ENCODE measurements around the gene CADM2.
A peak's percentile ranks its signal among the peaks of the same experiment; 100 is the strongest.

The CADM2 gene

DNA sequence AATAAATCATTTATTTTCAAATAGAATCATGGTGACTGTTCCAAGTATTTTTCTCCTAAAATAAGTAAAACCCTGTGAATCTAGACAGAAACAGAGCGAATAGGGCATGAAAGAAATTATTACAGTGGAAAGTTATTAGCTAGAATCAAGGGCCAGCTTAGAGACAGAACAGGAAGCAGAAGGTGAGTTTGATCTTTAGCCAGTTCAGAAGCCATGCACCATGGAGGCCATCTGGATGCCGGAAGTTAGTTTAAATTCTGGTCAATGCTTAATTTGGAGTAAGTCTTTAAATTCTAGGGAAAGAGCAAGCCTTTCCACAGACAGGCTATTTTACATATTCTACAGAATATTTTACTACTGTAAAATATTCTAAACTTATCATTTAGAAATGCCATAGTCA, 574.8 kb downstream of the CADM2 start:
- H3K9me3 Mint-ChIP-seq: peaks cover 29% of the 10 kb centered on the region
- DNase-seq (ENCODE audit: low spot score in 2 of 2): no peak
- ATAC-seq: no peak
- no peak overlapping the region for H3K4me3 Mint-ChIP-seq
- no peak overlapping the region for H3K27ac Mint-ChIP-seq
- no peaks in the 10 kb centered on the region for H3K36me3 Mint-ChIP-seq
- no peaks in the 10 kb centered on the region for H3K4me1 Mint-ChIP-seq

GRCh38 chr3:85535517-85535916, 576.7 kb downstream of the CADM2 start:
- peaks cover 21% of the 10 kb centered on the region for H3K9me3 Mint-ChIP-seq
- H3K27ac Mint-ChIP-seq: no peak overlapping the region
- no peaks in the 10 kb centered on the region for H3K36me3 Mint-ChIP-seq
- no peak overlapping the region for H3K4me3 Mint-ChIP-seq
- H3K4me1 Mint-ChIP-seq: no peaks in the 10 kb centered on the region
- DNase-seq (ENCODE audit: low spot score in 2 of 2) (no peak), ATAC-seq (no peak)

DNA sequence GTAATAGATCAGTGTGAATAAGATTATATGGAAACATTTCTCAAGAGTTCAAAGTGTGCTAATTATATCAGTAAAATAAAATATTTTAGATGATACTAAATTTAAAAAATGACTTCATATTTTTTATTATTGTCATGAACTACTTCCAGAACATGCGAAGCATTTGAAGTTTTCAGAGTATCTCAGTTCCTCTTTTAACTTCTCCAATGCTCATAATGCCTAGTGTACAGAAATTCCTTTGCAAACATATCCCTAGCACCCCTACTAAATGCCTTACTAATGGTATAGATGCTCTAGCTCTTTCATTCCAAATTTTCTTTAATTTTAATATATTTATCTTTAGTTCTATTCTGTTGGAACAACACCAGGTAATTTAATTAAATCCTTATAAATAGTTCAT, 580.4 kb downstream of the CADM2 start:
- H3K4me3 Mint-ChIP-seq: no peak overlapping the region
- no peaks in the 10 kb centered on the region for H3K4me1 Mint-ChIP-seq
- H3K9me3 Mint-ChIP-seq: peaks cover 23% of the 10 kb centered on the region
- DNase-seq (ENCODE audit: low spot score in 2 of 2) (no peak), ATAC-seq (no peak)
- H3K27ac Mint-ChIP-seq: no peak overlapping the region
- no peaks in the 10 kb centered on the region for H3K36me3 Mint-ChIP-seq

GRCh38 chr3:85554153-85554552, 595.4 kb downstream of the CADM2 start:
- no peak overlapping the region for H3K4me3 Mint-ChIP-seq
- peaks cover 6% of the 10 kb centered on the region for H3K9me3 Mint-ChIP-seq
- no peak for ATAC-seq
- H3K4me1 Mint-ChIP-seq: no peaks in the 10 kb centered on the region
- no peak for DNase-seq (ENCODE audit: low spot score in 2 of 2)
- no peak overlapping the region for H3K27ac Mint-ChIP-seq
- no peaks in the 10 kb centered on the region for H3K36me3 Mint-ChIP-seq

- Mint-ChIP-seq H3K36me3 (no peaks in the 10 kb centered on the region), H3K4me1 (no peaks in the 10 kb centered on the region), H3K9me3 (peaks cover 5% of the 10 kb centered on the region), H3K27ac (no peak overlapping the region), H3K4me3 (no peak overlapping the region)
- DNase-seq (ENCODE audit: low spot score in 2 of 2): no peak
- ATAC-seq: no peak
Measured at GRCh38 chr3:85560088-85560785, 601.4 kb downstream of the CADM2 start.

- peaks cover 12% of the 10 kb centered on the region for H3K9me3 Mint-ChIP-seq
- H3K4me1 Mint-ChIP-seq: no peaks in the 10 kb centered on the region
- no peak for DNase-seq (ENCODE audit: low spot score in 2 of 2)
- ATAC-seq: no peak
- H3K4me3 Mint-ChIP-seq: no peak overlapping the region
- no peaks in the 10 kb centered on the region for H3K36me3 Mint-ChIP-seq
- no peak overlapping the region for H3K27ac Mint-ChIP-seq
Measured at GRCh38 chr3:85567071-85567676, 608.4 kb downstream of the CADM2 start.

GRCh38 chr3:85570819-85571218, 612.0 kb downstream of the CADM2 start:
- H3K4me3 Mint-ChIP-seq: no peak overlapping the region
- no peak overlapping the region for H3K27ac Mint-ChIP-seq
- no peaks in the 10 kb centered on the region for H3K36me3 Mint-ChIP-seq
- ATAC-seq (no peak), DNase-seq (ENCODE audit: low spot score in 2 of 2) (no peak)
- no peaks in the 10 kb centered on the region for H3K4me1 Mint-ChIP-seq
- H3K9me3 Mint-ChIP-seq: peaks cover 6% of the 10 kb centered on the region

- no peak overlapping the region for H3K27ac Mint-ChIP-seq
- ATAC-seq (no peak), DNase-seq (ENCODE audit: low spot score in 2 of 2) (no peak)
- H3K4me3 Mint-ChIP-seq: no peak overlapping the region
- no peaks in the 10 kb centered on the region for H3K36me3 Mint-ChIP-seq
- peaks cover 6% of the 10 kb centered on the region for H3K9me3 Mint-ChIP-seq
- H3K4me1 Mint-ChIP-seq: no peaks in the 10 kb centered on the region
Measured at GRCh38 chr3:85571835-85572234, 613.0 kb downstream of the CADM2 start.

- Mint-ChIP-seq H3K36me3 (no peaks in the 10 kb centered on the region), H3K4me3 (no peak overlapping the region), H3K4me1 (no peaks in the 10 kb centered on the region), H3K9me3 (peaks cover 6% of the 10 kb centered on the region), H3K27ac (no peak overlapping the region)
- ATAC-seq (no peak), DNase-seq (ENCODE audit: low spot score in 2 of 2) (no peak)
Measured at GRCh38 chr3:85572426-85572825, 613.6 kb downstream of the CADM2 start.

- no peaks in the 10 kb centered on the region for H3K4me1 Mint-ChIP-seq
- H3K36me3 Mint-ChIP-seq: no peaks in the 10 kb centered on the region
- no peak for DNase-seq (ENCODE audit: low spot score in 2 of 2)
- no peak for ATAC-seq
- no peak overlapping the region for H3K4me3 Mint-ChIP-seq
- H3K27ac Mint-ChIP-seq: no peak overlapping the region
- peaks cover 6% of the 10 kb centered on the region for H3K9me3 Mint-ChIP-seq
Measured at GRCh38 chr3:85572978-85573377, 614.2 kb downstream of the CADM2 start.

DNA sequence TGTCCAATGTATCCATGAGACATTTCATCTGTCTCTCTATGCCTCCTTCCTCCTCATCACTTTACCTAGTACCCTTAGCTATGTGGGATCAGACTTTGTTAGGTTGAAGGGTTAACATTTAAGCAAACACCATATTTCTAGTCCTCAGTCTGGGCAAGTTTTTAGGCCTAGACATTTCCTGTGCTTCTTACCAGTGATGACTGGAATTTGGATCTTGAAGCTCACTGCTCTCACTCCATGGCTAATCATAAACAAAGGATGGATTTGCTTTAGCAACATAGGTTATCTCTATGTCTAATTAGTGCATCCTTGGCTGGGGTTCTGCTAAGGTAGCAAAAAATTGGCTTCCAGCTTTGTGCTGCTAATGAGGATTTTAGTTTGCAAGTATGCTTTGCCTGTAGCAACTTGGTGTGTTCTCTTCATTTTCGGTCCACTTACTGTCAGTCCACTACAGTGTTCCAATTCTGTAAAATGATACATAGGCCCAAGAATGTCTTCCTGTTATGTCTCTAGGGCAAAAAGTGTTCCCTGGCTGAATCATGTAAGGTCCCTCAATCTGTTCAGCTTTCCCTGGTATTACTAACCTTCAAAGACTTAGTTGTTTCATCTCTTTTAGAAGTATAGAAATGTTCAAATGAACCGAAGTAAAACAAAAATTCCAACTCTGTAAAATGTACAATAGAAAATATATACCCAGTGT, 615.4 kb downstream of the CADM2 start:
- H3K36me3 Mint-ChIP-seq: no peaks in the 10 kb centered on the region
- H3K4me3 Mint-ChIP-seq: no peak overlapping the region
- DNase-seq (ENCODE audit: low spot score in 2 of 2) (no peak), ATAC-seq (no peak)
- no peaks in the 10 kb centered on the region for H3K9me3 Mint-ChIP-seq
- H3K27ac Mint-ChIP-seq: no peak overlapping the region
- no peaks in the 10 kb centered on the region for H3K4me1 Mint-ChIP-seq

GRCh38 chr3:85576091-85576690, 617.4 kb downstream of the CADM2 start:
- no peaks in the 10 kb centered on the region for H3K4me1 Mint-ChIP-seq
- no peak overlapping the region for H3K27ac Mint-ChIP-seq
- no peaks in the 10 kb centered on the region for H3K36me3 Mint-ChIP-seq
- DNase-seq (ENCODE audit: low spot score in 2 of 2) (peak; percentile 4 to 49), ATAC-seq (no peak)
- H3K9me3 Mint-ChIP-seq: no peaks in the 10 kb centered on the region
- no peak overlapping the region for H3K4me3 Mint-ChIP-seq

DNA sequence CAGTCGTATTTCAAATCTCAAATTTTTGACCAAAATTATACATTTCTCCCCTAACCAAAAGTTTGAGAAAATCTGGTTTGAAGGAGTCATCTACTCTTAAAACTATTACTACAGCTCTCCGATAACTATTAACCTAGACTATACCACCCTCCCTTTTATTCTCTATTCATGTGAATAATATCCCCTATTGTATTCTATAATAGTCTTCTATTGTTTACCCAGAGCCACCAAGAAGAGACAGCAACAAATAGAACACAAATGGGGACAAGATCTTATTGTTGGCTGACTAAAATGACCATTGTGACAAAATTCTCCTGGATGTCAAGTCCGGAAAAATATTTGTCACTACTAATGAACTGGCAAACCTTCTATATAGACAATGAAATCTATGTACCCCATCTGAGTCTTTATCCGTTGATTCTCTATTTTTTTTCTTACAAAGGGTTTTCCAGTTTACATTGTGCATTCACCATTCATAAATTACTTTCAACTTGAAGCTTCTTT, 618.0 kb downstream of the CADM2 start:
- Mint-ChIP-seq H3K4me3 (no peak overlapping the region), H3K4me1 (no peaks in the 10 kb centered on the region), H3K27ac (no peak overlapping the region), H3K9me3 (no peaks in the 10 kb centered on the region), H3K36me3 (no peaks in the 10 kb centered on the region)
- ATAC-seq: no peak
- no peak for DNase-seq (ENCODE audit: low spot score in 2 of 2)

DNA sequence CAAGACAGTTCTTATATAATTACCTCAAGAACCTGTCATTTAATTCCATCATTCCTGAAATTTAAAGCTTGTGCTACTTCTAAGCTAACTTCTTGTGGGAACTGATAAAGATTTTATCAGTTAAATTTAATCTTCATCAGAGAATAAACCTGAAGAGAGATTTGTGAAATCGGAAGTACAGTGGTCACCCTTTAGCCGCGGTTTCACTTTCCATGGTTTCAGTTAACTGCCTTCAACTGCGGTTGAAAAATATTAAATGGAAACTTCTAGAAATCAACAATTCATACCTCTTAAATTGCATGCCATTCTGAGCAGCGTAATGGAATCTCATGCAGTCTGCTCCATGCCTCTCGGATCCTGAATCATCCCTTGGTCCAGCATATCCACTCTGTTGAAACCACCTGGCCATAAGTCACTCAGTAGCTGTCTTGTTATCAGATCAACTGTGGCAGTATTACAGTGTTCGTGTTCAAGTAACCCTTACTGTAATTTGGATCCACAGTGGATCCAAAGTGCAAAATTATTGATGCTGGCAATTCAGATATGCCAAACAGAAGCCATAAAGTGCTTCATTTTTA, 626.1 kb downstream of the CADM2 start:
- Mint-ChIP-seq H3K36me3 (no peaks in the 10 kb centered on the region), H3K4me3 (no peak overlapping the region), H3K4me1 (no peaks in the 10 kb centered on the region), H3K27ac (no peak overlapping the region), H3K9me3 (peaks cover 6% of the 10 kb centered on the region)
- DNase-seq (ENCODE audit: low spot score in 2 of 2) (no peak), ATAC-seq (no peak)

DNA sequence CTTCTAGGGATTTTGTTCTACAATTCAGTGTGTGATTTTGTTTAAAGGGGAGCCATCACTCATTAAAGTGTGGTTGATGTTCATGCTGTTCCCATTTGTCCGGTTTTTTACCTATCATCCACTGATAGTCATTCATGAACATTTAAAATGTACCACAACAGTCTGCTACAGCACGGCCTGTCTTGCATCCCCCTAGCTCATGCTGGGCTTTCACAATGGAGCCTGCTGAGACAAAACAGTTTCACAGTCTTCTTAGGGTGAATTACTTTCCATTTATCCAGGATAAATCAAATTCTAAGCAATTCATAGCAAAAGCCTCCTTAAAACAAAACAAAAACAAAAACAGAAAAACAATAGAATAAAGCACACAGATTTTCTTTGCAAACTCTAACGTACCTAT, 627.2 kb downstream of the CADM2 start:
- peaks cover 6% of the 10 kb centered on the region for H3K9me3 Mint-ChIP-seq
- no peaks in the 10 kb centered on the region for H3K36me3 Mint-ChIP-seq
- no peaks in the 10 kb centered on the region for H3K4me1 Mint-ChIP-seq
- no peak overlapping the region for H3K4me3 Mint-ChIP-seq
- no peak for DNase-seq (ENCODE audit: low spot score in 2 of 2)
- H3K27ac Mint-ChIP-seq: no peak overlapping the region
- ATAC-seq: no peak

All from stimulated activated effector memory CD8-positive, alpha-beta T cell treated with anti-CD3 and anti-CD28 coated beads, Interleukin-12 subunit alpha, Interleukin-12 subunit beta, amount 100 ng/mL, for 72 hours (primary cell).